GM12891 (cell line): ENCODE results near the gene ESRP2.

ENCODE experiments used
- DNase-seq: peaks from one replicate; pipeline ENCODE4 v3.0.0; 2011; ENCODE audit warnings: low spot score; ENCODE audit not compliant: insufficient read length
- FAIRE-seq: peaks from 2 replicates; lab custom pipeline; 2011; peaks lifted over from hg19 to GRCh38; lab: Jason Lieb, UNC
- PAX5 ChIP-seq: IDR thresholded peaks from 2 replicates; pipeline ENCODE4 v1.6.1; 2011; ENCODE audit warnings: low read length, moderate library complexity, mild to moderate bottlenecking; ENCODE audit not compliant: insufficient read depth, severe bottlenecking
- POLR2A ChIP-seq: IDR thresholded peaks from 2 replicates; pipeline ENCODE4 v1.6.1; 2011; ENCODE audit warnings: low read depth, low read length, control low read depth
- POLR2AphosphoS5 ChIP-seq: IDR thresholded peaks from 2 replicates; pipeline ENCODE4 v1.6.1; 2011; ENCODE audit warnings: low read depth, low read length, control low read depth
- POU2F2 ChIP-seq: IDR thresholded peaks from 2 replicates; pipeline ENCODE4 v1.6.1; 2011; ENCODE audit warnings: low read depth, mild to moderate bottlenecking, control low read depth, low read length, moderate library complexity
- SPI1 ChIP-seq: IDR thresholded peaks from 2 replicates; pipeline ENCODE4 v1.6.1; 2011; ENCODE audit warnings: low read depth, low read length, control low read depth
- TAF1 ChIP-seq: IDR thresholded peaks from 2 replicates; pipeline ENCODE4 v1.6.1; 2011; ENCODE audit warnings: low read depth, low read length, control low read depth

ESRP2 gene

DNA sequence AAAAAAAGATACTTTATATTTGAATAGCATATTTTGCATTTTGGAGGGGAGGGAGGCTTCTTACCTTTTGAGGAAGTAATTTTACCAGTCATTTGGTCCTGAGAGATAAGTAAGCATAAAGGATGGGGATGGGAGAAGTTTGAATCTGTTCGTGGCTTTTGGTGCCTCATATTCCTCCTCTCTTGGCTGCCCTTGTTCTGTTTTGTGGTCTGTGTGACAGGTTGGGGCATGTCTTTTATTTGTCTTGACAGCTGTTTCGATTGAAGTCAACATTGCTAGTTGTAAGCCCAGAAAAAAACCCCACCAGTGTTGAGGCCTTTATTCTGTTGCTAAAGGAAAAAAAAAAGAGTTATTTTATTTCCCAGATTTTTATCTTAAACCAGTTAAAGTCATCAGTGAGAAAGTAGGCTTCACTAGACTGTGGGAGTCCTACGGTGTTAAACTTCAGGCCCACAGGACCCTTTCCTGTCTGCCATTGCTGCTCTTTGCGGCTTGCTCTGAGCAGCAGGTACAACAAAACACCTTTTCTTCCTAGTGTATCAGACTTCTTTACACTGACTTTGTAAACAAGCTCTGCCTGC lies 39.8 kb upstream of the ESRP2 start:
- TF ChIP-seq TAF1 (no peak), POLR2AphosphoS5 (no peak), SPI1 (0 out of 2 replicates have a peak, but pooled peaks have one; percentile 13), POU2F2 (no peak)
- DNase-seq (no peak), FAIRE-seq (peak; percentile 76)

DNA sequence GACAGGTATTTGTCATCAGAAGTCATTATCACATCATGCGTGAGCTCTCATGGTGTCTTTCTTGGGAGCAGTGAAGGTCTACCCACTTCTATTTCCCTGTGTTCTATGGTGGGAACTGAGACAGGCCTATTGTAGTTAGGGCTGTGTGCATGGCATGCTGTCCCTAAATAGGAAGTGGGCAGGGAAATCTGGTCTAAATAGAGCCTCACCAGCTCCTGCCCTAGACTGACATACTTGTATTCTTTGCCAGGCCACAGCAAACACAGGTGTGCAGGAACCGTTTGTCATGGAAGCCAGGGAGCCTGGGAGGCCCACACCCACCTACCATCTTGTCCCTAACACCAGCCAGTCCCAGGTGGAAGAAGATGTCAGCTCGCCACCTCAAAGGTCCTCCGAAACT lies 38.5 kb upstream of the ESRP2 start:
- no peak for DNase-seq
- TF ChIP-seq POLR2AphosphoS5 (no peak), TAF1 (no peak), SPI1 (0 out of 2 replicates have a peak, but pooled peaks have one; percentile 14), PAX5 (no peak), POLR2A (no peak; the same call in 1 of the 2 replicates), POU2F2 (0 out of 2 replicates have a peak, but pooled peaks have one; percentile 9)
- peak; percentile 51 for FAIRE-seq

DNA sequence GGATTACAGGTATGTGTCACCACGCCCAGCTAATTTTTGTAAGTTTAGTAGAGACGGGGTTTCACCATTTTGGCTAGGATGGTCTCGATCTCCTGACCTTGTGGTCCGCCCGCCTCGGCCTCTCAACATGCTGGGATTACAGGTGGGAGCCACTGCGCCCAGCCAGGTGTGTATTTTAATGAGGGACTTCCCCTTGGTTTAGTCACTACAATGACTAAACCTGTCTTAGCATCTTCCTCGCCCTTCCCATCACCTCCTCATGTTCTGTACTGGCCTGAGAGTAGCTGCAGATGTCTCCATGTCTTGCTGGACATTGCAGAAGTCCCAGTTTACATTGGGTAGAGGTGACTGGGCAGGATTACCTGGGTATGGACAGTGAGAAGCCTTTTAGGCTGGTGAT lies 38.0 kb upstream of the ESRP2 start:
- DNase-seq: no peak
- peak; percentile 69 for FAIRE-seq
- TF ChIP-seq SPI1: no peak
- TF ChIP-seq POU2F2: no peak
- TF ChIP-seq PAX5: no peak
- no peak for TF ChIP-seq TAF1

DNA sequence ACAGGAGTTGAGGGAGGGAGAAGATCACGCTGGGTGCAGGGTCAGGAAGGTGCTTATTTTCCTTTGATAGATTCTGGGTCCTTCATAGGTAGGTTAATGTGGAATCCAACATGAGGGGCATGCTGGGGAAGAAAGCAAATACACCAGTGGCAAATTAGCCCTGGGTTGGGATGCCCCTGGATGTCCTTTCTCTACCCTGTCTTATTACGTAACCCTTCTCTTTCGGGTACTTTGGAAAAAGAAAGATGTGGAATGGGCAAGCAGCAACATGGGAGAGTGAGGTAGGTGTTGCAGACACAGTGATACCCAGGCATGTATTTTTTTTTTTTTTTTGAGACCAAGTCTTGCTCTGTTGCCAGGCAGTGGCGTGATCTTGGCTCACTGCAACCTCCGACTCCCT lies 37.5 kb upstream of the ESRP2 start:
- no peak for FAIRE-seq
- no peak for DNase-seq
- TF ChIP-seq POU2F2 (no peak), POLR2A (no peak), TAF1 (no peak), POLR2AphosphoS5 (no peak), SPI1 (no peak), PAX5 (no peak)

DNA sequence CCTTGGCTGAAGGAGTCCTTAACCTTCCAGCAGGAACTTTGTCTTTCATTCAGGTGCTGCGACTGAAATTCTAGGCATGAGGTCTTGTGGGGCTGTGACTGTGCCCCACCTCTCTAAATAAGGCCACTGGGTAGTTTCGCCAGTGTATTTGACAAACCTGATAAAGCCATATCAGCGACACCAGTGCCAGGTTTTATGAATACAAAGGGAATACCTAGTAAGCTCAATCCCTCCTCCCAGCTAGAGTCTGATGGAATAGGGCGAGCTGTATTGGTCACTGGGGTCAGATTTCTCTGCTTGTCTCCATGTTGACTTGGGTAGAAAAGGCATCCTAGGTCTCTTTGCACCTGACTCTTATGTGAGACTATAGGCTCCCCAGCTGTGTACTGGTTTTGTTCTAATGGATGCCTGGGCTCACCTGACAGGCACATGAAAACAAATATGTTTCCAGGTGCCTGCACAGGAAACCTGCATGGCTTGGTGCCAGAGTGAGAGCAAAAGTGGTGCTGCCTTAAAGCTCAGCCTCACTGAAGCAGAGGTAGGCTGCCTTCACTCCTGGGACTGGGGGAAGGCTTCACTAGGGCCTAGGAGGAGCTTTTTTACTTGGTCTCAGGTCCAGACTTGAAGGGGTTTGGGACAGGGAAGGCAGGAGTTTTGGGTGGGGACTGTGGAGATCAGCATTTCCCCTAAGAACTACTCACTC lies 36.7 kb upstream of the ESRP2 start:
- TF ChIP-seq POU2F2 (no peak), TAF1 (no peak), POLR2A (no peak), PAX5 (no peak), SPI1 (no peak), POLR2AphosphoS5 (no peak)
- DNase-seq: no peak
- peak; percentile 52 for FAIRE-seq

DNA sequence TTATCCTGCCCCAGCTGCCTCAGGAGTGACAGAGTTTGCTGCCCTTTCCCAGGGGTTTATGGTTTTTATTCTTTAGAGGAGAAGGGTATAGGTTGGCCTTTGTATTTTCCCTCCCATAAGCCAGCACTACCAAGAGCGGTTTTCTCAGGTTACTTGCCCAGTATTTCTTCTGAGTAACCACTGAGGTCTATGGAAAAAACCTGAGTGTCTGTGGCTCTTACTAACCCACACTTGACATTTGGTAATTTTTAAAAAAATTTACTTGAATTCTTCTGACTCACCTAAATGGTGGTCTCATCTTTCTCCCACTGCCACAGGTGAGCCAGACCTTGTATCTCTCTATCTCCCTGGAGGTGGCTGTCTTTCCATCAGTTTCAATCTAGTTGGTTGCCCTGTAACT lies 34.4 kb upstream of the ESRP2 start:
- no peak for FAIRE-seq
- TF ChIP-seq TAF1: no peak
- no peak for TF ChIP-seq SPI1
- TF ChIP-seq PAX5: no peak
- no peak for TF ChIP-seq POU2F2
- no peak for TF ChIP-seq POLR2AphosphoS5
- no peak for TF ChIP-seq POLR2A
- DNase-seq: no peak

DNA sequence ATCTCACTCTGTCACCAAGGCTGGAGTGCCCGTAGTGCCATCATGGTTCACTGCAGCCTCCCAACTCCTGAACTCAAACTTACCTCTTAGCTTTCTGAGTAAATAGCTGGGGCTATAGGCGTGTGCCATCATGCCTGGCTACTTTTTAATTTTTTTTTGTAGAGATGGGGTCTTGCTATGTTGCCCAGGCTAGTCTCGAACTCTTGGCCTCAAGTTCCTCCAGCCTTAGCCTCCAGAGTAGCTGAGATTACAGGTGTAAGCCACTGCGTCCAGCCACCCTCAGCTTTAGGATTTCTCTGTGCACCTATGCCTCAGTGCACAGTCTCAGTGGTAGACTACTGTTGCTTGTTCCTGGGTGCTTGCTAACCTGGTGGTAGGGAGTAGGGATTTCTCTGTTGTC lies 33.9 kb upstream of the ESRP2 start:
- DNase-seq: no peak
- FAIRE-seq: no peak
- no peak for TF ChIP-seq POLR2AphosphoS5
- no peak for TF ChIP-seq TAF1
- no peak for TF ChIP-seq PAX5
- TF ChIP-seq POLR2A: no peak
- no peak for TF ChIP-seq POU2F2
- no peak for TF ChIP-seq SPI1

DNA sequence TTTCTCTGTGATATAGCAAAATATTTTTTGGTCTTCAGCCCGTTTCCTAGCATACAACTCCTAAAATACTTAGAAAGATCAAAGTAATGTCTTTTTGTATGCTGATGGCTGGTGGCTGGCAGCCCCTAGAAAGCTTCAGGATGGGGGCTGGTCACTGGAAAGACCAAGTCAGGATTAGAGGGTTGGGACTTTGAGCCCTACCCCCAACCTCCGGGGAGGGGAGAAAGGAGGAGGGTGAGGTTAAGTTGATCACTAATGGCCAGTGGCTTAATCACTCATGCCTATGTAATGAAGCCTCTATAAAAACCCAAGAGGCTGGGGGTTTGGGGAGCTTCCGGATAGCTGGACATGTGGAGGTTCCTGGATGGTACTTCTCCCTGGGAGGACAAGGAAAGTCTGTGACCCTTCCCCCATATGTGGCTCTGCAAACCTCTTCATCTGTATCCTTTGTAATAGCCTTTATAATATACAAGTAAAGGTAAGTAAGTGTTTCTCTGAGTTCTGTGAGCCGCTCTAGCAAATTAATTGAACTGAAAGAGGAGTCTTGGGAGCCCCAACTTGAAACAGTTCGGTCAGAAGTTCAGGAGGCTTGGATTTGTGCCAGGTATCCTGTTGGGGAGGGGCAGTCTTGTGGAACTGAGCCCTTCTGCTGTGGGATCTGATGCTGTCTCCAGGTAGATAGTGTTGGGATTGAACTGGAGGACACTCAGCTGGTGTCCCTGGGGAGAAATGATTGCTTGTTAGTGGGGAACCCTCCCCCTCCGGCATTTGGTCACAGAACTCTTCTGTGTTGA lies 31.9 kb upstream of the ESRP2 start:
- no peak for DNase-seq
- no peak for FAIRE-seq
- TF ChIP-seq POU2F2 (no peak), TAF1 (no peak), POLR2A (no peak), SPI1 (no peak), PAX5 (no peak)

DNA sequence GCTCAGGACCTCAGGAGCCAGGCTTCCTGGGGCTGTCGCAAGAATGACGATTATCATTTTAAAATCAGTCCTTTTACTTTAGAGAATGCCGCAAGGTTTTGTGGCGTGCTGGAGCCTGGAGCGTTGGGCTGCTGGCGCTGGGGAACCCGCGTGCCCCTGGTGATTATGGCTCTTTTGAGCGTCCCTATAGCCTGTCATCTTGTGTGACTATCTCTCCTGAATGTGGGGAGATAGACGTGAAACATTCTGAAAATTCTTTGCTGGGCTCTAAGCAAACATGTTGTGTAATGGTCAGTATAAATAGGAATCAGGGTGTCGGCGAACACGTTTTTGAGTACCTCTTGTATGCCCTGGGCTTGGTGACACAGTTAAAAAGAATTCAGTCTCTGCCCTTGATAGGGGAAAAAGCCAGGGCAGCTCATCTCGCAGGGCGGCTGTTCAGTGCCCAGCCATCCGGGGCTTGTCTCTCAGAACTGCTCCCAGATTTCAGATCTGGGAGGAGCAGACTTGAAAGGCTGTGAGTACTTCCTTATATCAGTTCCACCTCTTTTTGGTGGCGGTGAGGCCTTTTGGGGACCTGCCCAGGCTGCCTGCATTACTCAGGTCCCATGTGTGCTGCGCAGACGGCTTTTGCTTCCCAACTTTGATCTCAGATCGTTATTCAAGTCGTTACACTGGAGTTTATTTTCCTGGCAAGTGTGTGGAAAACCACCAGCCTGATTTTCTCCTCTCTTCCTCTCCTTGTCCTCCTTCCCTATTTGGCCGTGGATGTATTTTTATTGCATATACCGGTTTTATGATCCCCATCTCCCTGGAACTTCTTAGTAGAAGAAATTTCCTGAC lies 29.4 kb upstream of the ESRP2 start:
- DNase-seq (no peak), FAIRE-seq (peak; percentile 23)
- TF ChIP-seq POLR2A: no peak; the same call in 1 of the 2 replicates
- no peak for TF ChIP-seq POU2F2
- TF ChIP-seq SPI1: no peak
- TF ChIP-seq TAF1: no peak
- no peak for TF ChIP-seq POLR2AphosphoS5
- TF ChIP-seq PAX5: no peak
